ENCODE results near the gene SNCA. TPM values are rescaled to one million over a fixed set of nuclear protein-coding genes. Genes with fewer than 3 reads are reported as not detected.
A peak's percentile ranks its signal among the peaks of the same experiment; 100 is the strongest.

Gene SNCA
- total RNA-seq: 10 to 100 TPM in 1 of 4 donors, 1 to 10 TPM in 2, under 1 TPM in 1; 0.87 to 16.3 (median 5.3) TPM

- peak within 1 kb of the TSS; percentile 49 to 72 (median 68) for H3K27ac ChIP-seq
- intact Hi-C loops (cut with DNase I): no loop called here
- WGBS, 2 donors: 1% methylated on average over 29 to 41 of the region's 48 CpGs
Observed at GRCh38 chr4:89836897-89837384, at the start of gene SNCA. Gene SNCA (minus strand): TSS chr4:89837161. CDS start chr4:89835667, 1,494 bp downstream.

GRCh38 chr4:89879215-89879614 is 42.3 kb upstream of the SNCA start:
- Histone ChIP-seq H3K4me3 (no peak overlapping the region), H3K4me1 (no peaks in the 10 kb centered on the region), H3K27me3 (peaks cover 0 to 4% (median 0%) of the 10 kb centered on the region in 4 donors), H3K36me3 (no peaks in the 10 kb centered on the region), H3K9me3 (no peaks in the 10 kb centered on the region), H3K27ac (no peak overlapping the region)
- no peak for TF ChIP-seq POLR2A (IDR thresholded peaks at IDR 0.05)
- no peak for TF ChIP-seq CTCF (IDR thresholded peaks at IDR 0.05)
- 76 to 85% methylated on average over 4 of the region's 4 CpGs for WGBS, 2 donors
- intact Hi-C loops (cut with DNase I): no loop called here
- no peak for DNase-seq

More at GRCh38 chr4:89836897-89837384, at the start of gene SNCA:
- no peak for DNase-seq
- Histone ChIP-seq H3K36me3 (no peaks in the 10 kb centered on the region), H3K27me3 (peaks cover 0 to 81% (median 3%) of the 10 kb centered on the region in 4 donors), H3K4me1 (peaks cover 0 to 33% (median 6%) of the 10 kb centered on the region in 3 donors), H3K4me3 (peak within 1 kb of the TSS; percentile 39 to 78 (median 62)), H3K9me3 (no peaks in the 10 kb centered on the region)
- TF ChIP-seq POLR2A (IDR thresholded peaks at IDR 0.05): peak in 1 of 4 donors; percentile 52
- TF ChIP-seq CTCF (IDR thresholded peaks at IDR 0.05): no peak

- TF ChIP-seq CTCF (IDR thresholded peaks at IDR 0.05): no peak
- TF ChIP-seq POLR2A (IDR thresholded peaks at IDR 0.05): no peak
- no peak for DNase-seq
- Histone ChIP-seq H3K27ac (no peak overlapping the region), H3K36me3 (no peaks in the 10 kb centered on the region), H3K4me3 (no peak overlapping the region), H3K9me3 (no peaks in the 10 kb centered on the region), H3K27me3 (peaks cover 0 to 4% (median 0%) of the 10 kb centered on the region in 4 donors), H3K4me1 (no peaks in the 10 kb centered on the region)
- WGBS, 2 donors: 69 to 71% methylated on average over 1 of the region's 1 CpG
- intact Hi-C loops (cut with DNase I): no loop called here
Observed at GRCh38 chr4:89878611-89879010, 41.6 kb upstream of the SNCA start.

GRCh38 chr4:89876548-89876947 is 39.6 kb upstream of the SNCA start:
- TF ChIP-seq CTCF (IDR thresholded peaks at IDR 0.05) (no peak), POLR2A (IDR thresholded peaks at IDR 0.05) (no peak)
- Histone ChIP-seq H3K4me1 (no peaks in the 10 kb centered on the region), H3K4me3 (no peak overlapping the region), H3K27ac (no peak overlapping the region), H3K9me3 (no peaks in the 10 kb centered on the region), H3K36me3 (no peaks in the 10 kb centered on the region), H3K27me3 (peaks cover 0 to 4% (median 0%) of the 10 kb centered on the region in 4 donors)
- 53 to 62% methylated on average over 3 of the region's 3 CpGs for WGBS, 2 donors
- intact Hi-C loops (cut with DNase I): no loop called here
- no peak for DNase-seq

GRCh38 chr4:89871211-89871610 is 34.2 kb upstream of the SNCA start:
- Histone ChIP-seq H3K27me3 (peaks cover 0 to 2% (median 0%) of the 10 kb centered on the region in 4 donors), H3K36me3 (no peaks in the 10 kb centered on the region), H3K27ac (no peak overlapping the region), H3K4me1 (no peaks in the 10 kb centered on the region), H3K9me3 (no peaks in the 10 kb centered on the region), H3K4me3 (no peak overlapping the region)
- TF ChIP-seq POLR2A (IDR thresholded peaks at IDR 0.05) (no peak), CTCF (IDR thresholded peaks at IDR 0.05) (no peak)
- no peak for DNase-seq
- intact Hi-C loops (cut with DNase I): no loop called here
- WGBS, 2 donors: 94% methylated on average over 1 of the region's 1 CpG

Data from esophagus squamous epithelium (tissue), 5 donors.